HepG2 (cell line): Measurements from ENCODE around the gene SMOC1. TPM values are rescaled to one million over a fixed set of nuclear protein-coding genes. Genes with fewer than 3 reads are reported as not detected.
A peak's percentile ranks its signal among the peaks of the same experiment; 100 is the strongest.

Experiments used
- ATAC-seq: fragments of 200-7000 bp; cut with Tn5 transposase; 3 replicates; pipeline ENCODE4 v1.9.1; 2020; ENCODE audit warnings: mild to moderate bottlenecking, moderate library complexity
- BruUV-seq: library from RNA; stranded (reverse); fragments of 400-500 nt; replicated peaks from 2 replicates; lab custom pipeline; 2021; lab: Mats Ljungman, UMichigan
- CTCF ChIA-PET: fragments of 300-600 bp; formaldehyde crosslinking; extraction: SDS; loops from one replicate; lab custom pipeline; 2021; ENCODE audit warnings: low total read pairs, inconsistent platforms, low intra/inter-chr PET ratio; lab: Yijun Ruan, JAX
- POLR2A ChIA-PET: fragments of 350-600 bp; sonication (Branson Sonifier 250); formaldehyde crosslinking; loops from one replicate; lab custom pipeline; 2020; ENCODE audit warnings: antibody characterized with exemption, inconsistent platforms; lab: Yijun Ruan, JAX
- DNase-seq: peaks from one replicate; pipeline ENCODE4 v3.0.0-alpha.2; 2015; ENCODE audit warnings: low spot score
- FAIRE-seq: peaks from 3 replicates; lab custom pipeline; 2011; peaks lifted over from hg19 to GRCh38; lab: Jason Lieb, UNC
- H2AFZ ChIP-seq: one replicate; pipeline ENCODE4 v1.6.1; 2011; ENCODE audit warnings: low read length, inconsistent platforms
- H3K27ac ChIP-seq: fragments of 300-600 bp; 3 replicates; pipeline ENCODE4 v1.8.0; 2011; ENCODE audit warnings: mixed run types, mild to moderate bottlenecking, mixed read lengths, low read length, inconsistent platforms; ENCODE audit not compliant: insufficient read depth; ENCODE audit errors: extremely low read length
- H3K27me3 ChIP-seq, 2 experiments: fragments of 200-600 bp in 1 of 2; 2 replicates in 1 of 2; 3 replicates in 1 of 2; pipeline versions ENCODE4 v1.6.0 to v1.8.0; 2011; ENCODE audit warnings: low read length in 2 of 2, mild to moderate bottlenecking in 2 of 2, moderate library complexity in 2 of 2, inconsistent platforms in 1 of 2; ENCODE audit not compliant: insufficient read depth in 2 of 2, control insufficient read depth in 1 of 2
- H3K36me3 ChIP-seq, 2 experiments: fragments of 200-600 bp in 1 of 2; replicated peaks in 1 of 2; 2 replicates in 1 of 2; 3 replicates in 1 of 2; pipeline versions ENCODE4 v1.5.1 to v1.8.0; 2011; ENCODE audit warnings: low read length in 2 of 2, inconsistent platforms in 1 of 2; ENCODE audit not compliant: insufficient read depth in 2 of 2, control insufficient read depth in 1 of 2
- H3K4me1 ChIP-seq: 2 replicates; pipeline ENCODE4 v1.5.1; 2012; ENCODE audit warnings: low read length, inconsistent platforms; ENCODE audit not compliant: insufficient read depth
- H3K4me2 ChIP-seq: 2 replicates; pipeline ENCODE4 v1.6.0; 2011; ENCODE audit warnings: low read depth, low read length, inconsistent platforms
- H3K4me3 ChIP-seq, 3 experiments: fragments of 200-600 bp in 1 of 3; sonication (generic), shearing (Covaris generic) in 1 of 3; replicated peaks in 1 of 3; 2 replicates each; pipeline ENCODE4 v1.5.1; 2011 to 2016; ENCODE audit warnings: low read length in 3 of 3, inconsistent platforms in 2 of 3, low read depth in 2 of 3, mild to moderate bottlenecking in 2 of 3, control low read depth in 1 of 3, mixed read lengths in 1 of 3; ENCODE audit not compliant: insufficient read depth in 1 of 3
- H3K79me2 ChIP-seq: one replicate; pipeline ENCODE4 v1.6.1; 2011; ENCODE audit warnings: low read length, inconsistent platforms; ENCODE audit not compliant: insufficient read depth
- H3K9ac ChIP-seq: 2 replicates; pipeline ENCODE4 v1.6.0; 2011; ENCODE audit warnings: mild to moderate bottlenecking, low read depth, low read length, inconsistent platforms; ENCODE audit not compliant: insufficient read depth
- H3K9me3 ChIP-seq: 2 replicates; pipeline ENCODE4 v1.5.1; 2012; ENCODE audit warnings: mild to moderate bottlenecking, low read length
- H4K20me1 ChIP-seq: 2 replicates; pipeline ENCODE4 v1.6.0; 2011; ENCODE audit warnings: inconsistent platforms, mild to moderate bottlenecking, low read length, moderate library complexity; ENCODE audit not compliant: insufficient read depth
- CEBPB ChIP-seq: IDR thresholded peaks from 2 replicates; pipeline ENCODE4 v1.6.1; 2011; ENCODE audit warnings: low read depth, low read length, improper control_type of control experiment, borderline replicate concordance
- DPF2 ChIP-seq: sonication (generic); formaldehyde crosslinking; IDR thresholded peaks from 2 replicates; pipeline ENCODE4 v1.4.0; 2020; ENCODE audit warnings: mild to moderate bottlenecking, low read depth, missing genetic modification reagents, borderline replicate concordance
- EEA1 ChIP-seq: sonication (generic); formaldehyde crosslinking; IDR thresholded peaks from 2 replicates; pipeline ENCODE4 v1.5.1; 2020; ENCODE audit warnings: mild to moderate bottlenecking, missing genetic modification reagents, borderline replicate concordance
- GATAD2A ChIP-seq: IDR thresholded peaks from 2 replicates; pipeline ENCODE4 v1.6.1; 2016
- HDAC1 ChIP-seq: sonication (generic); formaldehyde crosslinking; IDR thresholded peaks from 2 replicates; pipeline ENCODE4 v1.5.1; 2020; ENCODE audit warnings: mild to moderate bottlenecking, missing genetic modification reagents
- ISL2 ChIP-seq: sonication (generic); formaldehyde crosslinking; IDR thresholded peaks from 2 replicates; pipeline ENCODE4 v1.5.0; 2020; ENCODE audit warnings: missing genetic modification reagents
- NR2F6 ChIP-seq, 2 experiments: IDR thresholded peaks; 2 replicates each; pipeline ENCODE4 v1.6.1; 2016; ENCODE audit warnings: antibody characterized with exemption in 1 of 2, mild to moderate bottlenecking in 1 of 2
- PATZ1 ChIP-seq: sonication (generic); formaldehyde crosslinking; IDR thresholded peaks from 2 replicates; pipeline ENCODE4 v1.4.0; 2020; ENCODE audit warnings: missing genetic modification reagents
- PPARG ChIP-seq: conservative IDR thresholded peaks from 2 replicates; pipeline ENCODE4 v1.6.1; 2016; ENCODE audit warnings: missing biosample characterization, missing genetic modification reagents
- RBFOX2 ChIP-seq: fragments of 200-400 bp; formaldehyde crosslinking; IDR thresholded peaks from 2 replicates; pipeline ENCODE4 v1.6.1; 2017; ENCODE audit warnings: low read depth, mild to moderate bottlenecking, low read length
- RERE ChIP-seq: IDR thresholded peaks from 2 replicates; pipeline ENCODE4 v1.6.1; 2016; ENCODE audit warnings: low read depth, missing genetic modification reagents, missing compliant biosample characterization
- SAP130 ChIP-seq: IDR thresholded peaks from 2 replicates; pipeline ENCODE4 v1.6.1; 2016; ENCODE audit warnings: low read depth
- SIX1 ChIP-seq: sonication (generic); formaldehyde crosslinking; IDR thresholded peaks from 2 replicates; pipeline ENCODE4 v1.4.0; 2020; ENCODE audit warnings: missing genetic modification reagents, borderline replicate concordance
- TGIF2 ChIP-seq: IDR thresholded peaks from 2 replicates; pipeline ENCODE4 v1.6.1; 2016; ENCODE audit warnings: control low read depth, missing compliant biosample characterization
- THAP11 ChIP-seq: IDR thresholded peaks from 2 replicates; pipeline ENCODE4 v1.6.1; 2016; ENCODE audit warnings: missing biosample characterization, missing genetic modification reagents
- ZNF331 ChIP-seq: sonication (generic); formaldehyde crosslinking; IDR thresholded peaks from 2 replicates; pipeline ENCODE4 v1.4.0; 2020; ENCODE audit warnings: missing genetic modification reagents
- WGBS: methylation state at CpG from one replicate; pipeline ENCODE4 v1.1.6; 2017; ENCODE audit warnings: low lambda C conversion rate; 5-methylcytosine and 5-hydroxymethylcytosine counted together
- in situ Hi-C: cut with HindIII; loops from 2 replicates; pipeline ENCODE4 v1.10.0; 2017; ENCODE audit warnings: low pct_unique_long_range_greater_than_20kb; ENCODE audit not compliant: extremely low pct_ligation_motif_present
- intact Hi-C: fragments of 100-400 bp; cut with micrococcal nuclease; formaldehyde crosslinking; loops from one replicate; pipeline ENCODE4 v1.10.0; 2022; ENCODE audit not compliant: unreplicated experiment
- polyA plus RNA-seq, 8 experiments: library from polyadenylated mRNA; depleted of rRNA in 3 of 8; stranded (reverse) in 7 of 8; unstranded in 1 of 8; fragments of >200 nt; fragmentation: Illumina TruSeq in 4 of 8; extraction: Trizol in 4 of 8; gene quantifications; 2 replicates each; pipeline versions ENCODE4 v1.2.1 to v1.2.3, GENCODE V29; 2011 to 2016; ENCODE audit warnings: low read depth in 4 of 8, missing spikeins in 1 of 8, mixed read lengths in 1 of 8; ENCODE audit not compliant: insufficient read depth in 1 of 8
- total RNA-seq, 5 experiments: library from RNA; depleted of rRNA; stranded (reverse); fragments of >200 nt; fragmentation: Illumina TruSeq; extraction: Trizol; gene quantifications; 2 replicates each; pipeline ENCODE4 v1.2.3, GENCODE V29; 2016; ENCODE audit warnings: low read depth in 1 of 5

Gene SMOC1
- total and polyA plus RNA-seq, 2 of the 13 experiments (the other 11 are each of a cell fraction or from before 2014, with no cell fraction given), result 17.8 to 35.6 TPM

- peak; percentile 49 for ATAC-seq
- peak; percentile 46 for DNase-seq
- POLR2A ChIA-PET, result interaction anchor here (1.2 to 4.1 kb wide), 15 partner anchors 8 to 375 kb away, joined by 3 to 148 read pairs (median 5); partner anchors contain the start of gene SRSF5
- H3K9ac ChIP-seq, result peak overlapping the region; percentile 79
- peak overlapping the region; percentile 75 for H3K4me2 ChIP-seq
- peak overlapping the region; percentile 71 for H3K27ac ChIP-seq
- intact Hi-C loops, result loop anchor here (10.0 kb wide), 1 partner anchor 65 kb away; no protein-coding TSS in a partner anchor
- H3K9me3 ChIP-seq, result no peaks in the 10 kb centered on the region
- H3K4me3 ChIP-seq, result peak overlapping the region; percentile 76 to 91 (median 90)
- H4K20me1 ChIP-seq, result no peaks in the 10 kb centered on the region; the same call in none of the 2 replicates
- H2AFZ ChIP-seq, result no peak overlapping the region
- H3K27me3 ChIP-seq, result no peaks in the 10 kb centered on the region; a peak in 1 of 5 replicates
- H3K36me3 ChIP-seq, result no peaks in the 10 kb centered on the region
- WGBS, result 1% methylated on average over 21 of the region's 21 CpGs
- no TSS peak for BruUV-seq
- H3K4me1 ChIP-seq, result peaks cover 66% of the 10 kb centered on the region
- peak; percentile 60 for FAIRE-seq
- CTCF ChIA-PET, result no interaction called here
- H3K79me2 ChIP-seq, result peaks cover 53% of the 10 kb centered on the region
- in situ Hi-C loops, result no loop called here
- peak; percentile 97 for TF ChIP-seq CEBPB
- 0 out of 2 replicates have a peak, but pooled peaks have one; percentile 21 for TF ChIP-seq RERE (CRISPR knock-in tag)
- 0 out of 2 replicates have a peak, but pooled peaks have one; percentile 22 for TF ChIP-seq TGIF2
- TF ChIP-seq HDAC1, result 0 out of 2 replicates have a peak, but pooled peaks have one; percentile 23
- peak; percentile 69 for TF ChIP-seq GATAD2A (CRISPR knock-in tag)
- TF ChIP-seq THAP11, result no peak
- TF ChIP-seq DPF2 (CRISPR knock-in tag), result no peak
- TF ChIP-seq NR2F6 (IDR thresholded peaks at IDR 0.05), result no peak
- TF ChIP-seq NR2F6 (CRISPR knock-in tag; IDR thresholded peaks at IDR 0.05), result peak; percentile 54
- peak; percentile 64; the same call in 1 of the 2 replicates for TF ChIP-seq SIX1 (CRISPR knock-in tag)
- TF ChIP-seq ISL2, result 0 out of 2 replicates have a peak, but pooled peaks have one; percentile 31
- TF ChIP-seq RBFOX2, result no peak
- TF ChIP-seq EEA1 (CRISPR knock-in tag), result no peak
- peak; percentile 59; the same call in 1 of the 2 replicates for TF ChIP-seq ZNF331 (CRISPR knock-in tag)
- peak; percentile 78 for TF ChIP-seq PATZ1 (CRISPR knock-in tag)
- TF ChIP-seq SAP130, result peak; percentile 54
- peak; percentile 55; the same call in 1 of the 2 replicates for TF ChIP-seq PPARG (CRISPR knock-in tag)
Measured at GRCh38 chr14:69880044-69880487, 850 bp downstream of the SMOC1 start.
